Measurements from ENCODE around the gene STX16. TPM values are rescaled to one million over a fixed set of nuclear protein-coding genes. Genes with fewer than 3 reads are reported as not detected.

STX16 gene
- total and polyA plus RNA-seq, 2 of the 13 experiments (the other 11 are each of a cell fraction or from before 2014, with no cell fraction given), result 28.0 to 72.7 TPM

- H3K9ac ChIP-seq (ENCODE audit: insufficient read depth, low read depth, low read length), result no peak overlapping the region
- no TSS peak for BruUV-seq (replicated peaks)
- ATAC-seq, result no peak
- no peak overlapping the region for H3K4me2 ChIP-seq (ENCODE audit: low read depth, low read length)
- peaks cover 4% of the 10 kb centered on the region for H3K4me1 ChIP-seq (ENCODE audit: insufficient read depth, low read length)
- no peaks in the 10 kb centered on the region for H3K79me2 ChIP-seq (ENCODE audit: insufficient read depth, low read length)
- H3K9me3 ChIP-seq (ENCODE audit: low read length), result no peaks in the 10 kb centered on the region
- no peak for DNase-seq (ENCODE audit: low spot score)
- in situ Hi-C loops (cut with HindIII; ENCODE audit: extremely low pct_ligation_motif_present, low pct_unique_long_range_greater_than_20kb), result no loop called here
- H3K27me3 ChIP-seq (ENCODE audit: control insufficient read depth in 1 of 2, insufficient read depth in 2 of 2, low read length in 2 of 2), result peaks cover 22 to 94% of the 10 kb centered on the region in 2 experiments
- no peak overlapping the region for H3K27ac ChIP-seq (ENCODE audit: extremely low read length, insufficient read depth, low read length)
- no peak overlapping the region for H2AFZ ChIP-seq (ENCODE audit: low read length)
- intact Hi-C loops (cut with micrococcal nuclease; ENCODE audit: unreplicated experiment), result no loop called here
- H4K20me1 ChIP-seq (ENCODE audit: insufficient read depth, low read length), result no peaks in the 10 kb centered on the region
- H3K36me3 ChIP-seq (replicated peaks in 1 of 2; ENCODE audit: control insufficient read depth in 1 of 2, insufficient read depth in 2 of 2, low read length in 2 of 2), result no peaks in the 10 kb centered on the region
- no peak overlapping the region for H3K4me3 ChIP-seq (replicated peaks in 1 of 3; ENCODE audit: insufficient read depth in 1 of 3, low read depth in 2 of 3, low read length in 3 of 3)
- no peak for FAIRE-seq
- ChIA-PET POLR2A (no interaction called here), CTCF (ENCODE audit: low intra/inter-chr PET ratio, low total read pairs) (no interaction called here)
- 32% methylated on average over 12 of the region's 12 CpGs for WGBS (ENCODE audit: low lambda C conversion rate)
- no peak for TF ChIP-seq MAFF (IDR thresholded peaks at IDR 0.05; ENCODE audit: low read depth, low read length)
- no peak for TF ChIP-seq ZNF281 (CRISPR knock-in tag; IDR thresholded peaks at IDR 0.05; ENCODE audit: borderline replicate concordance)
- TF ChIP-seq ZNF652 (CRISPR knock-in tag; IDR thresholded peaks at IDR 0.05; ENCODE audit: borderline replicate concordance, low read depth), result no peak
- no peak for TF ChIP-seq TOE1 (CRISPR knock-in tag; IDR thresholded peaks at IDR 0.05)
- no peak for TF ChIP-seq ZNF629 (CRISPR knock-in tag; conservative IDR thresholded peaks at IDR 0.05)
- no peak for TF ChIP-seq MTF2 (CRISPR knock-in tag; IDR thresholded peaks at IDR 0.05; ENCODE audit: borderline replicate concordance)
- no peak for TF ChIP-seq ZFP1 (CRISPR knock-in tag; IDR thresholded peaks at IDR 0.05)
- no peak for TF ChIP-seq MAZ (IDR thresholded peaks at IDR 0.05; ENCODE audit: borderline replicate concordance, low read depth, low read length)
- TF ChIP-seq MAZ (CRISPR knock-in tag; IDR thresholded peaks at IDR 0.05; ENCODE audit: low read depth), result no peak
- TF ChIP-seq WIZ (CRISPR knock-in tag; IDR thresholded peaks at IDR 0.05), result no peak
- no peak for TF ChIP-seq ZBTB42 (CRISPR knock-in tag; IDR thresholded peaks at IDR 0.05)
- no peak for TF ChIP-seq ZNF142 (CRISPR knock-in tag; IDR thresholded peaks at IDR 0.05)
- TF ChIP-seq ZMYM4 (CRISPR knock-in tag; IDR thresholded peaks at IDR 0.05), result no peak
- TF ChIP-seq UBTF (CRISPR knock-in tag; IDR thresholded peaks at IDR 0.05), result no peak
These were observed 32.6 kb upstream of the STX16 start for GRCh38 chr20:58618351-58619076.
